NCI-H2196 treated with DMSO at 0.1 percent for 48 hours (cell line): Measurements from ENCODE around the gene TESK2.
"Not testable (repeated sequence)": the region's sequence is repeated elsewhere in the genome, so short reads cannot be mapped to it uniquely, and the experiment has no call there.

ENCODE experiments used
- DNase-seq: peaks from one replicate; lab custom pipeline; 2025; ENCODE audit not compliant: unreplicated experiment; lab: John Stamatoyannopoulos, UW

Gene TESK2

DNA sequence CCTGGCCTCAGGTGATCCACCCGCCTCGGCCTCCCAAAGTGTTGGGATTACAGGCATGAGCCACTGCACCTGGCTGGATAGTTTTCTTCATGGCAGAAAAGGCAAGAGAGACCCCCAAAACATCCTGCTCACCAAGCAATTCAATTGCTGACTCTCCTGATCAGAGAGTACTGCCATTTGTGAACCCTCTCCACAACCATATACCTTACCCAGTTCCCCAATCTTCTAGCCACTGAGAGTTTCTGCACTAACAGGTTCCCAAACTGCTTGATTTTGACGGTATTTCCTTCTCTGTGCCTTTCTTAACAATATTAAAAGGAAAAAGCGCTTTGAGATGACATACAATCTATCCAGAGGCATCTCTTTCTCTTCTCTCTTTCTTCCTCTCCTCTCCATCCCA lies 110.8 kb downstream of the TESK2 start:
- no peak for DNase-seq

DNA sequence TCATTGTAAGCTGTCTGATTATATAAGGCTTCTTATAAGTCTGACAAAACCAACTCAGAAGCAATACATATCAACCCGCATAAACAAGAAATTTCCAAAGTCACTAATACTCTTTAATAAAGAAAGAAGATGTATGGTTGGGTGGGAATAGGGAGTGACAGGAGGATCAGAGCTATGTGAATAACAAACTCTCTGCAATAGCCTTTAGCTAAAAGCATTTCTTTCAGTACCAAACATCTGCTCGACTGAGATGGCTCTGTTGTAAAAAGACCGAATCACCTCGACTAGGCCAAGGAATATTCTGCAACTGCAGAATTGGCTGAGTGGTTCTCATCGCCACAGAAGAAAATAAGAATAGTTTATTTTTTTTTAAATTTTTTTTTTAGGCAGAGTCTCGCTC lies 111.4 kb downstream of the TESK2 start:
- no peak for DNase-seq

DNA sequence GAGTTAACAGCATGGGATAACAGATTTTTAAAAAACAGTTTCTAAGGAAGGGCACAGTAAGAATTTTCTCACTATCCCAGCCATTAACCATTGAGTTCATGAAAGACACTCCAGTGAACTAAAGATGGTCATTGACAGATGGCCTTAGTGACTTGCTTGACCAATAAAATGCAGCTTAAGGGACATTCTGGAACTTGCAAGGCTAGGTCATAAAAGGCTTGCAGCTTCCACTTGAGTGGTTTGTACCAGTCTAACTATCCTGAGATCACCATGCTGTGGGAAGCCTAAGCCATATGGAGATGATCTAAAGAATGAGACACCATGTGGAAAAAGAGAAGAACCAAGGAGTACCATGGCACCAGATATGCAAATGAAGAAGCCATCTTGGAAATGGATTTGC lies 112.8 kb downstream of the TESK2 start:
- no peak for DNase-seq

DNA sequence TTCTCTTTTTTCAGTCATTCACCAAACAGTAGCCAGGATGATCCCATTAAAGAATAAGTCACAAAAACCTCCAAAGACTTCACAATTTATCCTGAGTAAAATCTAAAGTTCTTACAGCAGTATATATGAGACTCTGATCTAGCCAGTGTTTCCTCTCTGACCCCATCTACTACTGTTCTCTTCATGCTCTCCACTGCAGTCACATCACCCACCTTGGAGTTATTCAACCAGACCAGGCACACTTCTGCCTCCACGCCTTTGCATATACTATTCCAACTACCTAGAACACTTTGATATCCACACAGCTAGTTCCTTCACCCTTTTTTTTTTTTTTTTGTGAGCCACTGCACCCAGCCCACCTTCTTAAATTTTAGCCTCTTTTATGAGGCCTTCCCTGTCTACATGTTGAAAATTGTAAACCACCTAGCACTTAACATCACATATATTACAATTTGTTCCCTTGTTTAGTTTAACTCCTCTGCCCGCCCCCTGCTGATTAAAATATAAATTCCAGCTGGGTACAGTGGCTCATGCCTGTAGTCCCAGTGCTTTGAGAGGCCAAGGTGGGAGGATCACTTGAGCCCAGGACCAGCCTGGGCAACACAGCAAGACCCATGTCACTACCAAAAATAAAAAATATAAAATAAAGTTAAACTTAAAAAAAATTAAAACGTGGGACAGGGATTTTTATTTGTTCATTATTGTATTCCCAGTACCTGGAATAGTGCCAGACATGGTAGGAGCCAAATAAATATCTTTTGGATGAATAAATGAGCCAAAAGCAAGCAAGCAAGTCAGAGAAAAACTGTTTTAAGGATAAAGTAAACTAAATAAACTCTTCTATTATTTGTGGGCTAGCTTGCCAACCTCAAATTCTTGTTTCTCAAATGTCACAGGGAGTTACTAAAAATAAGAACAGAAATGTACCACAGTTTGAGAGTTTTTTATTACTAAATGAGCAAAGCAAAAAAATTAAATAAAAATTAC lies 115.6 kb downstream of the TESK2 start:
- DNase-seq: no peak

DNA sequence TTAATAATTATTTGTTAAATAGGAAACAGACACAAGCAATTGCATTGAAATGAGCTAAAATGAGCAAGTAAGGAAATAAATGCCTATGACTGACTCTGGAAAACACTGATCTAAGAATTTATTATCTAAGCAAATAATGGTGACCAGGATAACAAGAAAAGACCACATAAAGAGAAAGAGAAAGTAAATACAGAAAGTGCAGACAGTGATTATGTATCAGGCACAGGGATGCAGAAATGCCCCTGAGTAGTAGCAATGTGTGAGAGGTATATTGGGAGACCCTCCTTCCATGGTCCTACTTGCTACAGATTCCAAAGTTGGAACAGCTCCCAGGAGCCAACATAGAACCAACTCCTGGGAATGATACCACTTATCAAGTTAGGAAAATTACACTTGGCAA lies 117.4 kb downstream of the TESK2 start:
- DNase-seq: no peak

DNA sequence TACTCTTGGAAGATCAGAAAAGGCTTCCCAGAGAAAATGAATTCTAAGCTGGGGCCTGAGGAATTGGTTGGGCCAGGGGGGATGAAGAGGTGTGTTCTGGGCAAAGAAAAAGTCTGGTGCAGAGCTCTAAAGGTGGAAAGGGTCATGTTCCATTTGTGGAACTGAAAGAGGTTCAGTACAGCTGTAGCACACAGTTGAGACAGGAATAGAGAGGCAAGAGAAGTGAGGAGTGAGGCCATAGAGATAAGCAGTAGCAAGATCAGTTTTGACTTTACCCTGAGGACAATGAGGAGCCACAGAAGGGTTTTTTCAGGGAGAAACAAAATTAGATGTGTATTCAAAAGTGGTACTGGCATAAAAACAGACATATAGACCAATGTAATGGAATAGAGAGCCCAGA lies 120.4 kb downstream of the TESK2 start:
- no peak for DNase-seq

DNA sequence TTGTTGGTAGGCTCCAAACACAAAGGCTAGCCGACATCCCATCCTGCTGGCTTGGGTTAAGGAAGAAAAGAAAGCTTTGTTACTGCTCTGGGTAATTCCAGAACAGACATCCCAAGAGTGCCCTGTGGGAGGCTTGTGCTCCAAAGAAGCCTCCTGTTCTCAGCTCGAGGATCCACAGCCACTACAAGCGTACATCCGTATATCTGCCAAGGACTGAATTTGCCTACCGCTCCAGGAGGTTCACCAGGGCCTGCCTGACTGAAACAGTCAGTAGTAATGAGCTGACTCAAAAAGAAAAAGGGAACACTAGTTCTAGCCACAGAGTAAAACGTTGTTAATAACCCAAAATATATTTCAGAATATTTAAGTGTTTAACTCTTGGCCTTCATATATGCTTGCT lies 125.9 kb downstream of the TESK2 start:
- DNase-seq: no peak

DNA sequence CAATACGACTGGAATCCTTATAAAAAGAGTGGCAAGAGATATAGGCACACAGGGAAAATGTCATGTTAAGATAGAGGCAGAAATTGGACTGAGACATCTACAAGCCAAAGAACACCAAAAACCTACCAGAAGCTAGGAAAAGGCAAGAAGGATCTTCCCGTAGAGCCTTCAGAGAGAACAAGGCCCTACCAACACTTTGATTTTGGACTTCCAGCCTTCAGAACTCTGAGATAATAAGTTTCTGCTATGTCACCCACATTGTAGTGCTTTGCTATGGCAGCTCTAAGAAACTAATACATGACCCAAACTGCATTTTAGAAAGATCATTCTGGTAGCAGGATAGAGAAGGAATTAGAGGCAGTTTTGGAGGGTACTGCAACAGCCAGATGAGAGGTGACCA lies 126.7 kb downstream of the TESK2 start:
- DNase-seq: no peak

DNA sequence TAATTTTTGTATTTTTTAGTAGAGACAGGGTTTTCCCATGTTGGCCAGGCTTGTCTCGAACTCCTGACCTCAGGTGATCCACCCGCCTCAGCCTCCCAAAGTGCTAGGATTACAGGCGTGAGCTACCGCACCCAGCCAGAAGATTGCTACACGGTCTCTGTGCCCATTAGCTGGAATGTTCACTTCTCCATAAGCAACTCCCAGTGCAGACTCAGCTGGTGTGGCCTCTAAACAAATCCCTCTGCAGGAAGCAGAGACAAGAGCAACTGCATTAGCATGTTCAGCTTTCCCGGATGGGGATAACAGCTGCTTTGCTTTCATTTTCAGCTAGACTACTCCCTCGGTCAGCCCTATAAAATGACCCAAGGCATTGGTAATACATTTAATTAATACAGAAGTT lies 130.0 kb downstream of the TESK2 start:
- DNase-seq: not testable (repeated sequence)

DNA sequence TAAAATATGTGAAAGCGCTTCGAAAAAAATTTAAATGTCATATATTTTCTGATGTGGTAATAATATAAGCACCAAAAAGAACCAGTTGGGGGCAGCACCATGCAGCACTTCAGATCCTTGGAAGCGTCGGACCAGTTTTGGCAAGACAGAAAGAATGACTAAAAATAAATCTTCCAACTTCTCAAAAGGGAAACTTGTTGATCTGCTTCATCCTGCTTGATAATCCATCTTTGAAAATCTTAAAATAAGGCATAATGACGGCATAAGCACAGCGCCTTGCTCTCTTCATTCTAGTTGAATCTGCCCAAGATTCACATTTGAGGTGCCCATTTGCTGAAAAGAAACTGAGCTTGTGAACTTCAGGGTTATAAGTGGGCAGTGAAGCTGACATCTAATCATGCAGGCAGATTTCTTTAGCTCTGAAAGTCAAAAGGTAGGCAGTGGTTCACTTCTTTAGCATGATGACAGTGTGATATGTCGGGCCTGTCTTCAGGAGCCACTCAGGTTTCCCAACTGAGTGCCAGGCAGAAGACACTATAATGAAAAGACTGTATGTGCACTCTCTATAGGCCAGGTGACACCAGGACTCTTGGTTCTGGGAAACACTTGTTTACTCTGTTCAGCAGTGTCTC lies 131.0 kb downstream of the TESK2 start:
- DNase-seq: peak; percentile 24

DNA sequence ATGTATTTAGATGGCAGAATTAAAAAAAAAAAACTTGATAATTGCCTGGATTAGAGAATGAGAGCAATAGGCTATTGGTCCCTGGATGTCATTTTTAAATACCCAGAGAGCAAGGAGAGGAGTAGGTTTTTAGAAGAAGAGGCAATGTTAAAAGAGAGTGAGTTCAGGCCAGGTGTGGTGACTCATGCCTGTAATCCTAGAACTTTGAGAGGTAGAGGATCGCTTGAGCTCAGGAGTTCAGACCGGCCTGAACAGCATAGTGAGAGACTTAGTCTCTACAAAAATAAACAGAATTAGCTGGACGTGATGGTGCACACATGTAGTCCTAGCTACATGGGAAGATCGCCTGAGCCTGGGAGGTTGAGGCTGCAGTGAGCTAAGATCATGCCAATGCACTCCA lies 134.8 kb downstream of the TESK2 start:
- DNase-seq: peak; percentile 36

DNA sequence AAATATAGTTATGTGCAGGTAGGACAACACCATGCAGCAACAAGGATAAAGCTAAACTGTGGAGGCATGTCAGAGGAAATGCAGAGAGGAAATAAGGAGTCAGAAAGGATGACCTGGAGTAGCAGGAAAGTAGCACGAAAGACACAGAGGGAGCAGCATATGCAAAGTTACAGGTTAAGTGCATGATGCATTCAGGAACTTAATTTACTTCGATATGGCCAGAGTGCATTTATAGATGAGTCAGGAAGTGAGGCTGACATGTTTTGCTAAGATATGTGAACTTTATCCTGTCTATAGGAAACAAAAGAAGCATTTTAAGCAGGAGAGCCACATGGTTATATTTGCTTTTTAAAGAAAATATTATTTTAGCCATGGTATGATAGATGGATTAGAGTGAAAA lies 135.3 kb downstream of the TESK2 start:
- no peak for DNase-seq

DNA sequence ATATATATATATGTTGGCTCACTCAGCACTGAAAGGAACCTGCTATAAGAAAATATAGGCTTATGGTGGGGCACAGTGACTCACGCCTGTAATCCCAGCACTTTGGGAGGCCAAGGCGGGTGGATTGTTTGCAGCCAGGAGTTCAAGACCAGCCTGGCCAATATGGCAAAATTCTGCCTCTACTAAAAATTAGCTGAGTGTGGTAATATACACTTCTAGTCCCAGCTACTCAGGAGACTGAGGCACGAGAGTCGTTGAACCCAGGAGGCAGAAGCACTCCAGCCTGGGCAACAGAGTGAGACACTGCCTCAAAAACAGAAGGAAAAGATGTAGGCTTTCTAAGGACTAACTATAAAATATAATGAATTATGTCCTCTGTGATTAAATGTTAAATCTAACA lies 136.1 kb downstream of the TESK2 start:
- DNase-seq: no peak

DNA sequence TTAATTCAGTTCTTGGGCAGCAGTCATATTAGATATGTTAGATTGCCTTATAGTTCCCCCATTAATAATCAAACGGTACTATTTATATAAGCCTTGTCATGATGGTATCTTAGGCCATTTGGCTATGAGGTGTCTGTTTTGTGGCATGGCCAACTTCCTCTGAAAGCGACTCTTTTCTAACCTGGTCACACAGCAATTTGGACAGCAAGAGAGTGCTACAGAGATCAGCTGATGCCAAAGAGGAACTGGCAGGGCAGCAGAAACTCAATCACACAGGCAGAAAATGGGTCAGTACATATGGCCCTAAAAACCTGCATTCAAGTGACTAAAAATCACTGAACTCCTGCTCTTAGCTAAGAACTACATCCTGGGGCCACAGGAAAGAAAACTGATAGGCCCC lies 137.3 kb downstream of the TESK2 start:
- no peak for DNase-seq

DNA sequence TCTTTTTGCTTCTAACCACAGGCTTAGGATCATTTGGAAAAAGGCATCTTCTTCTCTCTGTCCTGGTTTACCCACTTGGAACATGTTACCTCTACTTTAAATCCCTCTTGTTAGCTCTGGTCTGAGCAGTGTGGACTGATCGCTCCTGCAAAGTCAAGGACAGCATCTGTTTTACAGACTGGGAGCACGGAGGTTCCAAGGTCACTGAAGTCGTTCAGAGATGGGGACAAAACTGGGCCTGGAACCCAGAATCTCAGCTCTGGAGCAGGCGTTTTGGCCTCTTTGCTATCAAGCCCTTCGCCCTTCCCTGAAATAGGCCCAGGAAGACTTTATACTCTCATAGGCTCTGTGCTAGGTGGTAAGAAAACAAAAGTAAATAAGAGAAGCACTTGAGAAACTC lies 139.5 kb downstream of the TESK2 start:
- no peak for DNase-seq

DNA sequence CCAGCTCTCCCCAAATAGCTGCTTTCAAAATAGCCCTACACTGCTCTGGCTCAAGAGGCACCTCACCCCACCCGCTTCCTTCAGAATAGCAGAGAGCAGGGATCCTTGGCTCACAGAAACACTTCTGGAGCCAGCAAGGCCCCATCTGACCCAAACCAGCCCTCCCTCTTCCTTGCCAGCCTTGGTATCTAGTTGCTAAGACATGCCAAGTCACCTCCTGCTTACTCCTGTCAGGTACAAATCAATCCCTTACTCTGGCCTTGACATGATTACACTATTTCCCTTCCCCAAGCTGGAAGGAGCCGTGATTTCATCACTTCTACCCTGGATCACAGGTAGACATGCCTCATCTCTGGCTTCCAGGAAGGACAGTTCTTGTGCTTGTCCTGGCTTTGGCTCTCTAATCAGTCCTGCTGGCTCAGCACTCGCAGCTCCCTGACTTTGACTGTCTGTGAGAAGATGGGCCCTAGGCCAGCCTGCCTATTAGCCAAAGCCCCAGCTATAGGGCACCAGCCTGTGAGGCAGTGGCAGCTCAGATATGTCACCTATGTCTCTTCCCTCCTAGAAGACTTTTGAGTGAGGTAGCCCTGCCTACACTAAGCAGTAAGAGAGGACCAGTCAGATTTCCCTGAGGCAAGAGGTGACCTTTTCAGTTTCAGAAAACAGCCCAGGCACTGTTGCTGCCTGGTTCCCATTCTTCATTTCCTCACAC lies 141.8 kb downstream of the TESK2 start:
- no peak for DNase-seq

DNA sequence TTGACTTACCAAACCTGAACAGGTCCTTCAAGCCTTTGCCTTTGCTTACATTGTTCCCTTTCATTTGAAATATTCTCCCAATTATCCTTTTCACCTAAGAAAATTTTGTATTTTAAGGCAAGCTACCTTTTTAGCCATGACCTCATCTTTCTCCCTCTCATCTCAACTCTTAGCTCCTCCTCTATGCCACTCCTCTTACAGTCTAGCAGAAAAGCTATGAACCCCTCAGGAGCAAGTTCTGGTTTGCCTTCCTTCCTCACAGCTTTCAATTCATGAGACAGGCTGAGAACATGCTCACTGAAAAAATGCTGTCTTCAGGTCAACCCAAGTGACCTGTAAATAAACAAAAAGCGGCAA lies 142.4 kb downstream of the TESK2 start:
- DNase-seq: no peak

DNA sequence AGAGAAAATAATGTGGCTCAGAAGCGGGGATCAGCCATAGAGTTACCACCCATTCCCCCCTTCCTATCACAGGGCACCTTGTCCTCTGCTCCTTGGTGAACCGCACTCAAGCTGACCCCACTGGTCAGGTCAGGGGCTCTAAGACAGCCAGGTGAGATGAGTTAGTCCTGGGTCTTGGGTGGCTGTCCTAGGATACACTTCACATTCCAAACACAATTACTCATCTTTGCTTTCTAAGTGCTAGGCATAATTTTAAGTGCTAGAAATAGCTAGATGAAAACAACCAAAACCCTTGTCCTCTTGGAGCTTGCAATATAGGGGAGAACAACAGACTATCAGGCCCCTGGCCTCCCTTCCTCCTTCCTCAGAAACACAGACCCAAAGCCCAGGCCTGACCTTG lies 142.9 kb downstream of the TESK2 start:
- no peak for DNase-seq

DNA sequence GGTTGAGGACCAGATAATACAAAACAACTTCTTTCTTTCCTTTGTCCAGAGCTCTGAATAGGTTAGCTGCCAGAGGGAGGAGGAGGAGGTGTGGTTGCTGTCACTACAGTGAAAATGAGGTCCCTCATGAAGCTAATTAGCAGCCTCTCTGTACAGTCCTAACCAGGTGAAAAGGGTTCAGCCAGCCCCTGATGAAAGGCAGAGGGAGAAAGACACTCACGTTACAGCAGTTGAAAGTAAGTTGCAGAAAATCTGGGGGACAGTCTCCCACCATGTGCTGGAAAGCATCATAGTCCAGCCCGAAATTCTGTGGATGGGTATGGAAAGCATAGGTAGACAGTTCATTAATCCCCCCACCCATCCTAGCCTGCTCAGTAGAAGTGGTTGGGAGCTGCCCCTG lies 144.5 kb downstream of the TESK2 start:
- DNase-seq: no peak

DNA sequence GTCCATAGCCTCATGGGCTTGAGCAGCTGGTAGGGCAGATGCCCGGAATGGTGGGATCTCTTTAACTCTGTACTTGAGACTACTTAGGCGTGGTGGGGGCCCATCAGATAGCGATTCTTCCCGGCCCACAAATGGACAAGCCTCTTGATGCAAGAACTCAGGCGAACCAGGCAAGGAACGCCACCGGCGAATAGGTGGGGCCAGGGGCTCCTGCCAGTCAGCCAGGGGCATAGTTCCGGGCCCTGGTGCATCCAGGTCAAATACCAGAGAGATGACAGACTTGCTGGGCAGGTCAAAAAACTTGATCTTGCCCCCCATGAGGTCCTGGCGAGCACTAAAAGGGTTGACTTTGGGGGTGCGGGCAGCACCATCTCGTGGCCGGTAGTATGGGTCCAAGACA lies 145.9 kb downstream of the TESK2 start:
- DNase-seq: no peak

DNA sequence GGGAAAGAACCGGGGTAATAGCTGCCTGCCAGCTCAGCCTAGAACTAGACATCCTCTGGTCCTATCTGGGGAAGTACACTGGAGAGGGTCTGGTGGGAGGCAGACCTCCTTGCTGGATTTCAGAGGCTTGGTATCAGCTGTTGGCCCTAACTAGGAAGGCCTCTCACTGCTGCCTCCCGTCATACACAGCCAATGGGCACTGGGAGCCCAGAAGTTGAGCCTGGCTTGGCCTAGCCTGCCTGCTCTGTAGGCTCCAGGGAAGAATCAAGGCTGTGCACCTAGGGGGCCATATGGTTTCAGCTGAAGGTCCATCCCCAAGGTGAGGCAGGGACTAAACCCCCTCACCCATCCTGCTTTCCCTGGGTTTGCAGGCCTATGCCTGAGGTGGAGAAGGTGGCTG lies 146.5 kb downstream of the TESK2 start:
- DNase-seq: no peak
